OCI-LY1 (cell line): ENCODE results near the gene VASP.

Experiments used
- H2AFZ ChIP-seq: fragments of 200-600 bp; sonication (generic), shearing (Covaris generic); 2 replicates; pipeline ENCODE4 v1.6.0; 2014; ENCODE audit warnings: antibody characterized with exemption, mild to moderate bottlenecking, low read length
- H3F3A ChIP-seq: fragments of 200-600 bp; sonication (generic), shearing (Covaris generic); 2 replicates; pipeline ENCODE4 v1.6.0; 2014; ENCODE audit warnings: mild to moderate bottlenecking, antibody characterized with exemption, low read length, moderate library complexity; ENCODE audit not compliant: insufficient read depth
- H3K27ac ChIP-seq: fragments of 200-600 bp; sonication (generic); 2 replicates; pipeline ENCODE4 v1.5.1; 2014; ENCODE audit warnings: low read length, mixed run types, mild to moderate bottlenecking, low read depth; ENCODE audit not compliant: poor library complexity, severe bottlenecking
- H3K27me3 ChIP-seq: fragments of 200-600 bp; sonication (generic); 2 replicates; pipeline ENCODE4 v1.6.0; 2014; ENCODE audit warnings: antibody characterized with exemption, mild to moderate bottlenecking, low read length, moderate library complexity; ENCODE audit not compliant: insufficient read depth
- H3K36me3 ChIP-seq: fragments of 200-600 bp; sonication (generic); 2 replicates; pipeline ENCODE4 v1.6.1; 2014; ENCODE audit warnings: mild to moderate bottlenecking, antibody characterized with exemption, low read length, moderate library complexity, mixed read lengths; ENCODE audit not compliant: insufficient read depth
- H3K4me1 ChIP-seq: fragments of 200-600 bp; sonication (generic); 2 replicates; pipeline ENCODE4 v1.5.1; 2014; ENCODE audit warnings: mild to moderate bottlenecking, low read length, moderate library complexity; ENCODE audit not compliant: insufficient read depth, severe bottlenecking
- H3K4me2 ChIP-seq: fragments of 200-600 bp; sonication (generic), shearing (Covaris generic); 2 replicates; pipeline ENCODE4 v1.6.1; 2014; ENCODE audit warnings: low read length
- H3K4me3 ChIP-seq: fragments of 200-600 bp; sonication (generic); 2 replicates; pipeline ENCODE4 v1.5.1; 2014; ENCODE audit warnings: low read length, low read depth, mild to moderate bottlenecking, mixed read lengths; ENCODE audit not compliant: poor library complexity, severe bottlenecking
- H3K79me2 ChIP-seq: fragments of 200-600 bp; shearing (Covaris generic); 2 replicates; pipeline ENCODE4 v1.6.1; 2016; ENCODE audit warnings: mixed run types, low read length, mixed read lengths; ENCODE audit not compliant: insufficient read depth
- H3K9ac ChIP-seq: fragments of 200-600 bp; sonication (generic), shearing (Covaris generic); 2 replicates; pipeline ENCODE4 v1.6.1; 2014; ENCODE audit warnings: mild to moderate bottlenecking, low read length, mixed read lengths
- H3K9me2 ChIP-seq: fragments of 200-600 bp; sonication (generic), shearing (Covaris generic); 2 replicates; pipeline ENCODE4 v1.6.1; 2014; ENCODE audit warnings: low read depth, mild to moderate bottlenecking, low read length, mixed read lengths
- H3K9me3 ChIP-seq: fragments of 200-600 bp; shearing (Covaris generic); 2 replicates; pipeline ENCODE4 v1.6.1; 2014; ENCODE audit warnings: low read length, mixed read lengths
- H4K20me1 ChIP-seq: fragments of 200-600 bp; sonication (generic), shearing (Covaris generic); 2 replicates; pipeline ENCODE4 v1.6.0; 2016; ENCODE audit warnings: mild to moderate bottlenecking, low read length; ENCODE audit not compliant: insufficient read depth
- EZH2 ChIP-seq: fragments of 200-600 bp; sonication (generic), shearing (Covaris generic); IDR thresholded peaks from 2 replicates; pipeline ENCODE4 v1.8.0; 2017; ENCODE audit warnings: borderline replicate concordance, mixed run types, mild to moderate bottlenecking, antibody characterized with exemption, low read length, moderate library complexity, mixed read lengths
- TF ChIP-seq, protein P1 (sequence below): fragments of 200-600 bp; sonication (generic), shearing (Covaris generic); IDR thresholded peaks from 2 replicates; pipeline ENCODE4 v1.5.1; 2017; ENCODE audit warnings: mild to moderate bottlenecking, antibody characterized with exemption, low read length, moderate library complexity, mixed read lengths

Gene VASP

DNA sequence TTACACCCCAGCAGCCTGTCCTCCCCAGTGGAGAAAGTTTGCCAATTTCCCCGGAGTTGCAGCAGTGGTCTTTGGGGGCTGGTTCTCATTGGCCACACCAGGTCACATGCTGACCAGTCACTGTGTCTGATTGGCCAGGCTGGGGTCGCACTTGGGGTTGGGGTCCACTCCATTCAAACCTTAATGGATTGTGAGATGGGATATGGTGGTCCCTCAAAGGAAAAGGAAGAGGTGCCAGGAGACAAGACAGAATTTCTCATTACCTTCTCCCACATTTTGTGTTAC lies 5.6 kb upstream of the VASP start:
- Histone ChIP-seq H3K36me3 (no peaks in the 10 kb centered on the region), H3K4me1 (peaks cover 40% of the 10 kb centered on the region), H3K9me2 (no peaks in the 10 kb centered on the region), H3K79me2 (no peaks in the 10 kb centered on the region), H3K9ac (no peak overlapping the region), H3K4me2 (no peak overlapping the region), H4K20me1 (no peaks in the 10 kb centered on the region), H3K27ac (peak overlapping the region; percentile 47), H3F3A (0 out of 2 replicates have a peak, but pooled peaks cover 5% of the 10 kb centered on the region), H3K9me3 (no peaks in the 10 kb centered on the region), H2AFZ (no peak overlapping the region), H3K4me3 (no peak overlapping the region), H3K27me3 (no peaks in the 10 kb centered on the region)
- TF ChIP-seq, protein P1, sequence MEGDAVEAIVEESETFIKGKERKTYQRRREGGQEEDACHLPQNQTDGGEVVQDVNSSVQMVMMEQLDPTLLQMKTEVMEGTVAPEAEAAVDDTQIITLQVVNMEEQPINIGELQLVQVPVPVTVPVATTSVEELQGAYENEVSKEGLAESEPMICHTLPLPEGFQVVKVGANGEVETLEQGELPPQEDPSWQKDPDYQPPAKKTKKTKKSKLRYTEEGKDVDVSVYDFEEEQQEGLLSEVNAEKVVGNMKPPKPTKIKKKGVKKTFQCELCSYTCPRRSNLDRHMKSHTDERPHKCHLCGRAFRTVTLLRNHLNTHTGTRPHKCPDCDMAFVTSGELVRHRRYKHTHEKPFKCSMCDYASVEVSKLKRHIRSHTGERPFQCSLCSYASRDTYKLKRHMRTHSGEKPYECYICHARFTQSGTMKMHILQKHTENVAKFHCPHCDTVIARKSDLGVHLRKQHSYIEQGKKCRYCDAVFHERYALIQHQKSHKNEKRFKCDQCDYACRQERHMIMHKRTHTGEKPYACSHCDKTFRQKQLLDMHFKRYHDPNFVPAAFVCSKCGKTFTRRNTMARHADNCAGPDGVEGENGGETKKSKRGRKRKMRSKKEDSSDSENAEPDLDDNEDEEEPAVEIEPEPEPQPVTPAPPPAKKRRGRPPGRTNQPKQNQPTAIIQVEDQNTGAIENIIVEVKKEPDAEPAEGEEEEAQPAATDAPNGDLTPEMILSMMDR: no peak
- no peak for TF ChIP-seq EZH2

- Histone ChIP-seq H3K27me3 (no peaks in the 10 kb centered on the region), H2AFZ (no peak overlapping the region), H3K36me3 (no peaks in the 10 kb centered on the region), H3K9ac (no peak overlapping the region), H3K4me3 (no peak overlapping the region), H4K20me1 (no peaks in the 10 kb centered on the region), H3K79me2 (no peaks in the 10 kb centered on the region), H3K27ac (peak overlapping the region; percentile 47), H3K9me3 (no peaks in the 10 kb centered on the region), H3K9me2 (no peaks in the 10 kb centered on the region), H3K4me1 (peaks cover 39% of the 10 kb centered on the region), H3F3A (0 out of 2 replicates have a peak, but pooled peaks cover 5% of the 10 kb centered on the region), H3K4me2 (no peak overlapping the region; the same call in 1 of the 2 replicates)
- TF ChIP-seq, protein P1: no peak
- TF ChIP-seq EZH2: no peak
Measured at GRCh38 chr19:45502111-45502510, 5.2 kb upstream of the VASP start.

GRCh38 chr19:45503909-45504308 lies 3.4 kb upstream of the VASP start:
- H3K9me3 ChIP-seq: no peaks in the 10 kb centered on the region
- no peaks in the 10 kb centered on the region for H3K36me3 ChIP-seq
- H3F3A ChIP-seq: no peaks in the 10 kb centered on the region
- H3K4me2 ChIP-seq: no peak overlapping the region
- H3K9me2 ChIP-seq: no peaks in the 10 kb centered on the region
- H3K4me1 ChIP-seq: peaks cover 28% of the 10 kb centered on the region
- H3K27me3 ChIP-seq: no peaks in the 10 kb centered on the region
- no peak overlapping the region for H3K9ac ChIP-seq
- no peak overlapping the region for H2AFZ ChIP-seq
- H3K27ac ChIP-seq: no peak overlapping the region
- TF ChIP-seq, protein P1: no peak
- no peak for TF ChIP-seq EZH2
- H3K79me2 ChIP-seq: 0 out of 2 replicates have a peak, but pooled peaks cover 4% of the 10 kb centered on the region
- H3K4me3 ChIP-seq: no peak overlapping the region
- H4K20me1 ChIP-seq: no peaks in the 10 kb centered on the region
